T-cell (primary cell): Measurements from ENCODE around the gene ROMO1. TPM values are rescaled to one million over a fixed set of nuclear protein-coding genes. Genes with fewer than 3 reads are reported as not detected.
A peak's percentile ranks its signal among the peaks of the same experiment; 100 is the strongest.
"Not testable (repeated sequence)": the region's sequence is repeated elsewhere in the genome, so short reads cannot be mapped to it uniquely, and the experiment has no call there.

Experiments used
- ATAC-seq, 4 experiments: fragments of 200-7000 bp in 3 of 4; fragments of 150-1000 bp in 1 of 4; cut with Tn5 transposase; replicated peaks in 1 of 4; 1 replicate in 3 of 4; 2 replicates in 1 of 4; pipeline ENCODE4 v1.10.0; 2021; ENCODE audit warnings: moderate library complexity in 3 of 4, mild to moderate bottlenecking in 2 of 4, moderate number of reproducible peaks in 1 of 4
- CTCF ChIA-PET, 2 donors: fragments of 300-600 bp; sonication (Branson Sonifier 250); formaldehyde crosslinking; loops; one replicate each; lab custom pipeline; 2022; ENCODE audit warnings: antibody characterized with exemption in 2 of 2; lab: Charles Lee
- POLR2A ChIA-PET, 2 donors: fragments of 300-600 bp; sonication (Branson Sonifier 250); formaldehyde crosslinking; loops; one replicate each; lab custom pipeline; 2022; ENCODE audit warnings: antibody characterized with exemption in 2 of 2; lab: Charles Lee
- DNase-seq, 35 experiments: peaks; one replicate each; pipeline versions ENCODE4 v3.0.0 to v3.0.0-alpha.2; 2013 to 2023
- H3K27ac ChIP-seq: one replicate; pipeline ENCODE4 v1.5.1; 2013; ENCODE audit warnings: low read length
- H3K27me3 ChIP-seq, 2 experiments: replicated peaks in 1 of 2; 1 replicate in 1 of 2; 2 replicates in 1 of 2; pipeline versions ENCODE4 v1.6.1 to v1.7.0; 2013; ENCODE audit warnings: low read length in 1 of 2, mixed read lengths in 1 of 2; ENCODE audit not compliant: control insufficient read depth in 2 of 2, insufficient read depth in 2 of 2; ENCODE audit errors: extremely low read depth in 1 of 2
- H3K36me3 ChIP-seq, 2 donors: 1 replicate in 1 of 2; 2 replicates in 1 of 2; pipeline versions ENCODE4 v1.6.1 to v1.7.0; 2013; ENCODE audit warnings: low read length in 1 of 2; ENCODE audit not compliant: control insufficient read depth in 2 of 2, insufficient read depth in 1 of 2; ENCODE audit errors: extremely low read depth in 1 of 2
- H3K4me1 ChIP-seq, 2 experiments: 1 replicate in 1 of 2; 2 replicates in 1 of 2; pipeline versions ENCODE4 v1.6.1 to v1.7.0; 2013; ENCODE audit warnings: low read length in 2 of 2, mixed read lengths in 1 of 2; ENCODE audit not compliant: insufficient read depth in 2 of 2, control insufficient read depth in 1 of 2; ENCODE audit errors: extremely low read depth in 1 of 2
- H3K4me3 ChIP-seq, 2 donors: 1 replicate in 1 of 2; 2 replicates in 1 of 2; pipeline versions ENCODE4 v1.5.1 to v1.7.0; 2013; ENCODE audit warnings: mild to moderate bottlenecking in 2 of 2, low read length in 1 of 2, moderate library complexity in 1 of 2; ENCODE audit not compliant: control insufficient read depth in 1 of 2; ENCODE audit errors: extremely low read depth in 1 of 2
- H3K9me3 ChIP-seq: 2 replicates; pipeline ENCODE4 v1.7.0; 2013
- H3K27ac Mint-ChIP-seq, 2 donors: one replicate each; pipeline ENCODE4 v1.8.0; 2020 to 2021; ENCODE audit warnings: mild to moderate bottlenecking in 2 of 2, mixed read lengths in 2 of 2
- H3K27me3 Mint-ChIP-seq, 2 donors: one replicate each; pipeline ENCODE4 v1.8.0; 2021 to 2022; ENCODE audit warnings: mixed read lengths in 2 of 2
- H3K36me3 Mint-ChIP-seq: one replicate; pipeline ENCODE4 v1.8.0; 2021; ENCODE audit warnings: mixed read lengths
- H3K4me1 Mint-ChIP-seq, 3 donors: one replicate each; pipeline ENCODE4 v1.8.0; 2020 to 2022; ENCODE audit warnings: mixed read lengths in 3 of 3, mild to moderate bottlenecking in 1 of 3
- H3K4me3 Mint-ChIP-seq, 3 donors: one replicate each; pipeline ENCODE4 v1.8.0; 2020 to 2022; ENCODE audit warnings: mild to moderate bottlenecking in 3 of 3, mixed read lengths in 3 of 3, moderate library complexity in 3 of 3
- H3K9me3 Mint-ChIP-seq, 3 donors: one replicate each; pipeline ENCODE4 v1.8.0; 2020 to 2022; ENCODE audit warnings: mixed read lengths in 3 of 3
- WGBS: methylation state at CpG from one replicate; pipeline ENCODE4 v1.1.5; 2013; ENCODE audit warnings: missing lambda C conversion rate; ENCODE audit not compliant: insufficient coverage; 5-methylcytosine and 5-hydroxymethylcytosine counted together
- total RNA-seq, 35 experiments: library from RNA in 6 of 35; stranded (reverse) in 6 of 35; fragments of 120-200 nt in 1 of 35; gene quantifications; one replicate each; pipeline versions ENCODE4 v1.2.1 to v1.2.4 and lab custom pipeline; 2013 to 2026

ROMO1 gene
- total RNA-seq, 5 donors from 2014 or later (not counting 1 experiment from before 2014, with no cell fraction given): 38.4 to 79.7 (median 62.5) TPM

- Histone ChIP-seq H3K27ac (no peak overlapping the region), H3K36me3 (peaks cover 4 to 72% of the 10 kb centered on the region in 2 donors), H3K9me3 (no peaks in the 10 kb centered on the region), H3K4me1 (peaks cover 4 to 6% of the 10 kb centered on the region in 2 experiments), H3K4me3 (no peak overlapping the region), H3K27me3 (no peaks in the 10 kb centered on the region)
- Mint-ChIP-seq H3K4me1 (peaks cover 36 to 44% (median 40%) of the 10 kb centered on the region in 3 donors), H3K27ac (no peak overlapping the region), H3K36me3 (peaks cover 54% of the 10 kb centered on the region), H3K9me3 (no peaks in the 10 kb centered on the region), H3K27me3 (no peaks in the 10 kb centered on the region), H3K4me3 (peak overlapping the region in 1 of 3 donors; percentile 25)
- no peak for DNase-seq
- no peak for ATAC-seq
- ChIA-PET POLR2A (interaction anchor here (0.7 to 1.2 kb wide), 9 partner anchors 10 to 121 kb away, joined by 3 to 6 read pairs (median 4); partner anchors contain the start of gene RBM39 (in 1 of the 2)), CTCF (interaction anchor here in 1 of 2 donors (0.6 to 1.5 kb wide), 5 partner anchors 10 to 31 kb away, joined by 3 to 5 read pairs (median 3); no protein-coding TSS in a partner anchor)
- WGBS: 100% methylated on average over 2 of the region's 5 CpGs
Observed at GRCh38 chr20:35704514-35705261, 5.5 kb downstream of the ROMO1 start.

DNA sequence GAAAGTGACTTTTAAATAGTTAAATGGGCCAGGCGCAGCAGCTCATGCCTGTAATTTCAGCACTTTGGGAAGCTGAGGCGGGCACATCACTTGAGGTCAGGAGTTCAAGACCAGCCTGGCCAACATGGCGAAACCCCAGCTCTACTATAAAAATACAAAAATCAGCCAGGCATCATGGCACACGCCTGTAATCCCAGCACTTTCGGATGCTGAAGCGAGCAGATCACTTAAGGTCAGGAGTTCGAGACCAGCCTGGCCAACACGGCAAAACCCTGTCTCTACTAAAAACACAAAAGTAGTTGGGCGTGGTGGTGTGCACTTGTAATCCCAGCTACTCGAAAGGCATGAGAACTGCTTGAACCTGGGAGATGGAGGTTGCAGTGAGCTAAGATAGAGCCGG lies 6.7 kb downstream of the ROMO1 start:
- Mint-ChIP-seq H3K4me1 (peaks cover 36 to 41% (median 40%) of the 10 kb centered on the region in 3 donors), H3K36me3 (peaks cover 61% of the 10 kb centered on the region)
- H3K27me3 Mint-ChIP-seq, H3K4me3 ChIP-seq, H3K9me3 ChIP-seq, H3K27ac ChIP-seq, H3K27ac Mint-ChIP-seq, H3K27me3 ChIP-seq, H3K4me3 Mint-ChIP-seq, H3K4me1 ChIP-seq, DNase-seq, H3K9me3 Mint-ChIP-seq, ATAC-seq: not testable (repeated sequence)
- ChIA-PET POLR2A (interaction anchor here (0.6 to 1.4 kb wide), 7 partner anchors 9 to 57 kb away, joined by 3 to 6 read pairs (median 3); no protein-coding TSS in a partner anchor), CTCF (interaction anchor here in 1 of 2 donors (1.2 kb wide), 1 partner anchor 13 kb away, joined by 3 read pairs; no protein-coding TSS in a partner anchor)
- H3K36me3 ChIP-seq: peaks cover under 1 to 82% of the 10 kb centered on the region in 2 donors
- WGBS: no CpG with 5 or more reads among the region's 11 CpGs

- 100% methylated on average over 3 of the region's 17 CpGs for WGBS
- not testable (repeated sequence) for H3K4me3 Mint-ChIP-seq, H3K27ac ChIP-seq, ATAC-seq, H3K27me3 Mint-ChIP-seq, H3K9me3 Mint-ChIP-seq, H3K4me1 ChIP-seq, H3K4me3 ChIP-seq, H3K27me3 ChIP-seq, DNase-seq, H3K27ac Mint-ChIP-seq, H3K9me3 ChIP-seq
- H3K4me1 Mint-ChIP-seq: peaks cover 45 to 49% (median 47%) of the 10 kb centered on the region in 3 donors
- H3K36me3 Mint-ChIP-seq: peaks cover 69% of the 10 kb centered on the region
- ChIA-PET POLR2A (interaction anchor here (0.5 to 1.4 kb wide), 7 partner anchors 12 to 1372 kb away, joined by 3 to 8 read pairs (median 3); no protein-coding TSS in a partner anchor), CTCF (interaction anchor here in 1 of 2 donors (0.7 kb wide), 1 partner anchor 22 kb away, joined by 4 read pairs; no protein-coding TSS in a partner anchor)
- peaks cover 0 to 91% of the 10 kb centered on the region in 2 donors for H3K36me3 ChIP-seq
Observed at GRCh38 chr20:35706591-35707529, 7.7 kb downstream of the ROMO1 start.

DNA sequence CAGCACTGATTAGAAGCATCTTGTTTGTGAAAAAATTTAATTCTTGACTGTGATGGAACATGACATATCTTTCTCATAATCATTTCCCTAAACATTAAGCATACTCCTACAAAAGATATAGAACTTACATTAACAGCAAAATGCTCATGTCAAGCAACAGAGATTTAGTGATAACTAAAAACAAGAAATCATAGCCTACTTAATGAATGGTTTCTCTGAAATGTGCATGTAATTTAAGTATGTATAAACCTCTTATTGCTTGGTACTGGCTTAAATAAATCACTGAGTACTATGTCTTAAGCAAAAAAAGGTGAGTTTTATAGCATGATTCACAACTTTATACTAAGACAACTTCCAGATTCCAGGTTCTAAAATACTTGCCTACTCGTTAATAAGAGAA lies 9.3 kb downstream of the ROMO1 start:
- ChIA-PET CTCF (no interaction called here), POLR2A (interaction anchor here (0.5 to 2.0 kb wide), 7 partner anchors 10 to 34 kb away, joined by 3 to 12 read pairs (median 5); partner anchors contain the start of gene RBM39 (in 1 of the 2))
- WGBS: no CpG with 5 or more reads among the region's 1 CpG
- Histone ChIP-seq H3K9me3 (no peaks in the 10 kb centered on the region), H3K4me3 (no peak overlapping the region), H3K27me3 (no peaks in the 10 kb centered on the region), H3K36me3 (peaks cover 7 to 91% of the 10 kb centered on the region in 2 donors), H3K27ac (no peak overlapping the region), H3K4me1 (peaks cover 0 to 17% of the 10 kb centered on the region in 2 experiments)
- no peak for ATAC-seq
- H3K9me3 Mint-ChIP-seq: no peaks in the 10 kb centered on the region
- peak overlapping the region in 1 of 2 donors; percentile 60 for H3K27ac Mint-ChIP-seq
- H3K4me3 Mint-ChIP-seq: no peak overlapping the region
- H3K36me3 Mint-ChIP-seq: peaks cover 65% of the 10 kb centered on the region
- peaks cover 44 to 54% (median 50%) of the 10 kb centered on the region in 3 donors for H3K4me1 Mint-ChIP-seq
- DNase-seq: no peak
- no peaks in the 10 kb centered on the region for H3K27me3 Mint-ChIP-seq

DNA sequence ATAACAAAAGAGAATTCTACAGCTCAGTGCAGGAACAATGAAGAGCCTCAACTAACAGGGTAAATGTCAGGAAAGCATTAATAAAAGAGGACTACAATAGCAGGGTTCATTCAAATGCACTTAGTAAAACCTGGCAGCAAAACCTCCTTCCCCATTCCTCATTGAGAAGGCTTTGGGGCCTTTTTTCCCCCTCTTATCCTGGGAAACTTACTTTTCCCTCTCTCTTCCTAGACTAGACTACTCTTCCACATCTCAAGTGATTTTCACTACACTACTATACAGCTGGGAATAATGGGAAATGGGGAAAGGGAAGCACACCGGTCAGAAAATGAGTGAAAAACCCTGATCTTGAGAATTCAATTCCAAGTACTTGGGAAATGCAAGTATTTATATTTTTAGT lies 10.1 kb downstream of the ROMO1 start:
- Mint-ChIP-seq H3K27me3 (no peaks in the 10 kb centered on the region), H3K4me1 (peaks cover 43 to 57% (median 54%) of the 10 kb centered on the region in 3 donors), H3K36me3 (peaks cover 61% of the 10 kb centered on the region), H3K27ac (peak overlapping the region; percentile 24 to 70), H3K9me3 (no peaks in the 10 kb centered on the region), H3K4me3 (no peak overlapping the region)
- DNase-seq: no peak
- POLR2A ChIA-PET: interaction anchor here (0.6 to 2.8 kb wide), 7 partner anchors 9 to 224 kb away, joined by 3 to 12 read pairs (median 4); no protein-coding TSS in a partner anchor
- Histone ChIP-seq H3K4me1 (peaks cover 2 to 17% of the 10 kb centered on the region in 2 experiments), H3K27ac (peak overlapping the region; percentile 24), H3K27me3 (no peaks in the 10 kb centered on the region), H3K4me3 (no peak overlapping the region), H3K36me3 (peaks cover 9 to 90% of the 10 kb centered on the region in 2 donors), H3K9me3 (no peaks in the 10 kb centered on the region)
- WGBS: no CpG with 5 or more reads among the region's 1 CpG
- ATAC-seq: no peak
- CTCF ChIA-PET: no interaction called here
